GM10266 (cell line): ENCODE data around the gene DLGAP5.

Experiments used
- DNase-seq: peaks from one replicate; pipeline ENCODE4 v3.0.0; 2012; ENCODE audit errors: extremely low spot score
- CTCF ChIP-seq: IDR thresholded peaks from 2 replicates; pipeline ENCODE4 v1.5.1; 2012; ENCODE audit warnings: mild to moderate bottlenecking, low read depth; ENCODE audit not compliant: control insufficient read depth, insufficient read depth; ENCODE audit errors: missing control alignments

The DLGAP5 gene

GRCh38 chr14:55129428-55130195 lies 61.8 kb downstream of the DLGAP5 start:
- DNase-seq: peak; percentile 75
- TF ChIP-seq CTCF: no peak

DNA sequence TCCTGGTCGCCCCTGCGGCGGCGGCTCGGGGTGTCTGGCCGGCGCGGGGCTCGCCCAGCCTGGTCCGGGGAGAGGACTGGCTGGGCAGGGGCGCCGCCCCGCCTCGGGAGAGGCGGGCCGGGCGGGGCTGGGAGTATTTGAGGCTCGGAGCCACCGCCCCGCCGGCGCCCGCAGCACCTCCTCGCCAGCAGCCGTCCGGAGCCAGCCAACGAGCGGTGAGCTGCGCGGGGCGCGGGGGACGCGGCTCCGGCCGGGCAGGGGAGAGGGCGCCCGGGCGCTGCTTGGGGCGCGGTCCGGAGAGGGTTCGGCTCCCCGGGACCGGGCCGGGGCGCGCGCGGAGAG lies 62.3 kb downstream of the DLGAP5 start, which contains the start of gene LGALS3:
Gene LGALS3 (plus strand): TSS at position 167 of the 342 bp plus-strand sequence. CDS start 8,122 bp downstream, outside the sequence.
- TF ChIP-seq CTCF: no peak
- DNase-seq: peak; percentile 86

- DNase-seq: no peak
- no peak for TF ChIP-seq CTCF
Measured at GRCh38 chr14:55128386-55129085, 62.8 kb downstream of the DLGAP5 start.

DNA sequence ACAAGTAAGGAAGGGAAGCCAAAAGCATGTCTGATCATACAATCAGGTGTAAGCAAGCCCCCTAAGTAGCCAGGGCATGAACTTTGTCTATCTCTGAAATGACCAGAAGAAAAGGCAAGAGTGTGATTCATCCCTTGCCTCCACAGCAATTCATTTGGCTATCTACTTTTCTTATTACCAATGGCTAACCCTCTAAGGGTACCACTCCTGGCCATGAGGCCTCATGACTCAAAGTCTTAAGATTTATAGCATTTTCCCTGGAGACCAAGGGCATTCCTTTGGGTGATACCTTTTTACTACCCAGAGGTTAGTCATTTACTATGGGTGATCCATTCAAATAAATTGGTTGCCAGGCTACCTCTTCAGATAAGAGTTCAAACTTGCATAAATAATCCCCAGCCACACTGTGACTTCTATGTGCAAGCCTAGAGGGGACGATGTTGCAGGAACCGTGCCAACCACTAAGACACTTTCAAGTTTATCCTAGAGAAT lies 63.9 kb downstream of the DLGAP5 start:
- no peak for DNase-seq

GRCh38 chr14:55126932-55127459 lies 64.4 kb downstream of the DLGAP5 start:
- DNase-seq: no peak
- no peak for TF ChIP-seq CTCF

More for the DNA sequence above, 63.9 kb downstream of the DLGAP5 start:
- no peak for TF ChIP-seq CTCF

DNA sequence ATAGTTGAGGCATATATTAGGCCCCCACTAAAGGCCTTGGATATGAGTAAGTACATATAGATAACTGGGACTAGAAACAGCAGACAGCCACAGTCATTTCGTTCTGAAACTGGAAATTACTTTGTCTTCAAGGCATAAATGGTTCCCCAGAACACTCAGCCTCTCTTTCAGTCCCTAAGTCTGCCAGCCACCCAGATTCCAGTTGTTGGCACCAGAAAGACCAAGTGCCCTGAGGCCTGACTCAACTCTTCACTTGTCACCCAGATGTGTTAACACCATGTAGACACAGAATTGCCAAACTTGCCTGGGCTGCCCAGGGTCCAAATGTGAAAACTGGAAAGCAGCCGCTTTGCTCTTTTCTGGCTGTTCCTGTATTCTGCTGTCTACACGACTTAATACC lies 65.4 kb downstream of the DLGAP5 start:
- no peak for TF ChIP-seq CTCF
- DNase-seq: no peak
